CD1c-positive myeloid dendritic cell (primary cell): ENCODE measurements around the gene AP3D1.
A peak's percentile ranks its signal among the peaks of the same experiment; 100 is the strongest.

Experiments
- DNase-seq: peaks from one replicate; pipeline ENCODE4 v3.0.0-alpha.2; 2016; ENCODE audit errors: extremely low spot score

Gene AP3D1

GRCh38 chr19:2084993-2085720 lies 66.2 kb downstream of the AP3D1 start:
- DNase-seq: peak; percentile 95

- peak; percentile 76 for DNase-seq
Measured at GRCh38 chr19:2083174-2083854, 68.1 kb downstream of the AP3D1 start.

GRCh38 chr19:2081873-2082810 lies 69.2 kb downstream of the AP3D1 start:
- peak; percentile 91 for DNase-seq

GRCh38 chr19:2080336-2080988 lies 70.9 kb downstream of the AP3D1 start:
- DNase-seq: no peak

- DNase-seq: peak; percentile 62
Measured at GRCh38 chr19:2079865-2080301, 71.5 kb downstream of the AP3D1 start.

DNA sequence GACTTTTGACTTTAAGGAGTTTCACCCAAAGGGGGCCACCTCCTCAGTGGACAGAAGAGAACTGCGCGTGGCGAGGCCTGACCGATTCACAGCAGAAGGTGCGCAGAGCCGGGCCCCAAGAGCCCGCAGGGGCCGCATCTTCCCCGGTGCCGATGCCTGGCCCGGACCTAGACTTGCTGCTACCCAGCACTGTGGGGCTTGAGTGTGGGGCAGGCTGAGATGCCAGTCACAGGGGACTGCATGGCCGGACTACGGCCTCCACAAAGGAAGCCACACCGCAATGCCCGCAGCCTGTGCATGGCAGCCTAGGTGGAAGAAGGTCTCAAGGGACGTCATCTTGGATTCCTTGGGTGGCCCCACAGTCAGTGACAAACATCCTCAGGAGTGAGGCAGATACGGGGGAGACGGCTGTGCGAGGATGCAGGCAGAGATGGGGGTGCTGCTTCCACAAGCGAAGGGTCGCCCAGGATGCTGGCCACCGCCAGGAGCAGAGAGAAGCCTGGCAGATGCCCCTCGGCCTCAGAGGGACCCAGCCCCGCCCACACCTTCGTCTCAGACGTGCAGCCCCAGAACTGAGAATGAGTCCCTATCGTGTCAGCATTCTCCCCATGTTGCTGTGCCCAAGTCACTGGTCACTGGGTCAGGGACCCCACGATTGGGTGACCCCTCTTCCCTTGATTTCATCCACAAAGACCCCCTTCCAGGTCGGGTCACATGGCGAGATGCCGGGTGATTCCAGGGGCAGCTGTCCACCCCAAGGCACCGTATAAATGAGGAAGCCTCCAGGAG lies 72.1 kb downstream of the AP3D1 start:
- DNase-seq: no peak

GRCh38 chr19:2077833-2078619 lies 73.3 kb downstream of the AP3D1 start:
- no peak for DNase-seq

GRCh38 chr19:2077398-2077797 lies 74.0 kb downstream of the AP3D1 start:
- no peak for DNase-seq

DNA sequence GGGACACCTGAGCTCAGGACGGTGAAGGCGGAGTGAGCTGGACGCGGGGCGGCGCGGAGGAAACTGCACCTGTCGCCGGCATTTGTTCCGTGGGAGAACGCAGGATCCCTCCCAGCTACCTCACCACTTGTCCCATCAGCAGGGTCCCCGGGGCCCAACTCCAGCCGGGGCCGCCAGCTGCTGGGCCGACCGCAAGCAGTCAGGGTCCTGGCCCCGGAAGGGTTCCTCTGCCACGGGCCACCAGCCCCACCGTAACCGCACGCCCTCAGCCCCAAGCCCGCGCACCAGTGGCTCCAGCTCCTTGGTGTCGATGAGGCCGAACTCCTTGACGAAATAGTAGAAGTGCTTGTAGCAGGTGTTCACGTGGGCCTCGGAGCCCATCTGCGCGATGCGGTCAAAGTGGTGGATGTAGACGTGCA lies 74.8 kb downstream of the AP3D1 start:
- no peak for DNase-seq

DNA sequence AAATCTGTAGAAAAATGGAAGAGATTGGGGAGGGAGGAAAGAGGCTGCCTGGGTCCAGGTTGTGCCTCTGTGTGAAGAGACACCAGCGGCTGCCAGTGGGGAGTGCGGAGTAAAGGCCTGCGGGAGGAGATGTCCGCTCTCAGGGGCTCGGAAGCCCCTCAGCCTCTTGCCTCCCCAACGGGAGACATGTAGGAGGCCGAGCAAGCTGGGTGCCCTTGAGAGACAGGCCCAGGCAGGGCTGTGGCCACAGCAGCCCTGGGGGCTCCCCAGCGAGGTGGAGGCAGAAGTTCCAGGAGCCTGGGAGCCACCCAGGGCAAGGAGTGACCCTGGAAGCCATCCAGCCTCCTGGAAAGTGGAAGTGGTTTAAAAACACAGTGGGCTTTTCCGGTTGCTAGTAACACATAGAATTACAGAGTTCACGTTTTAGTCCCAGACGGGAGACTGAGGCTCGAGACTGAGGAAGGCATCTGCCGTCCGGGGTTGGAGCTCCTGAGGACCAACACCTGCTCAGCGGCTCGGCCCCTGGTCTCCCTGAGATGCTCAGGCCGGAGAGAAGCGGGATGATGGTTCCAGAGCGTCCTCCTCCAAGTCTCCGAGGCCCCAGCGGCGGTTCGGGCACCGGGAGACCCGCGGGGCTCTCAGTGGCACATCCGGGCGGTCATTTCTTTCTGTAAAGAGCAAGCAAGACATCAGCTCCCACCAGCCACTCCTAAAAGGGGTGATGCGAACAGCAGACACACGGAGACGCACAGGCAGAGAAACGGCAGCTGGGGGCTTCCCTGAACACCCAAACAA lies 78.4 kb downstream of the AP3D1 start:
- DNase-seq: no peak

GRCh38 chr19:2070986-2071673 lies 80.2 kb downstream of the AP3D1 start:
- DNase-seq: no peak

GRCh38 chr19:2070436-2070827 lies 80.9 kb downstream of the AP3D1 start:
- DNase-seq: no peak

DNA sequence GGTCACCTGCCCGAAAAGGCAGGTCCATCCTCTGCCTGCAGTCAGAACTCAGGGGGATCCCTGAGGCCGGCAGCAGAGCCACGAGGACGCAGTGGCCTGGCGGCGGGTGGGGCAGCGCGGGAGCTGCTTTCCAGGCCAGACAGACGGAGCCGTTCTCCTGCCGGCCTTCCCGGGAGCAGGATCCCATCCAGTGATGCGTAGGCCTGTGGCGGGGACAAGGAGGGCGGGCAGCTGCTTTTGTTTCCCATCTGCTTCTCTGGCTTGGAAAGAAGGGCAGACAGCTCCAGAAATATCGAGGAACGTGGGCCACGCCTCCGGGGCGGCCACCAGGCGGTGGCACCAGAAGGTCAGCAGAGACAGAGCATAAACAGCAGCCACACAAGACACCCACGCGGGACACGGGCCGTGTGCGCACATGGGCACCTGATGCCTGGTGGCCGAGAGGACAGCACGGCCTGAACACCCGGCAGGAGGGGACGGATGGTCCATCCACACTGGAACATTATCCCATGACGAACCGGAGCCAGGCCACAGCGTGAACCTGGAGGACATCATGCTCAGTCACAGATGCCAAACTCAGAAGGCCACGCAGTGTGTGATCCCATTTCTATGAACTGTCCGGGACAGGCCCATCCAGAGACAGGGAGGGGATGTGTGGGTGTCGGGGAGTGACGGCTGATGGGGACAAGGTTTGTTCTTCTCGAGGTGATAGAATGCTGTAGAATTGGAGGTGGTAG lies 86.4 kb downstream of the AP3D1 start:
- no peak for DNase-seq

DNA sequence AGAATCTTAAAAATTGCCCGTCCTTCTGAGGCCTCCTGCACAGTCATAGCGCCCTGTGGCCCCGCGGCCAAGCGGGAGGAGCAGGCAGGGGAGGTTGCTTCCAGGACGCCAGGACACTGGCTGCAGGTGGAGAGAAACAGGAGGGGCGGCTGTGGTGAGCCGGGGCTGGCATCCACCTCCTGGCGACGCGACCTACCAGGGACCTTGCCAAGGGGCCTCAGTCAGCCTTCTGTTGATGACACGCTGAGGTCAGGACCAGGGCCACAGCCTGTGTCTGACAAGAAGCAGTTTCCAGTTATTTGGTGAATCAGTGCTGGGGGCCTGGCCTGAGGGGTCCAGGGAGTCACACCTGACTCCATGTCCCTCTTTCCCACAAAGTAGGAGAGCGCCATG lies 87.0 kb downstream of the AP3D1 start:
- DNase-seq: no peak

- no peak for DNase-seq
Measured at GRCh38 chr19:2063824-2064223, 87.5 kb downstream of the AP3D1 start.

GRCh38 chr19:2062770-2063169 lies 88.6 kb downstream of the AP3D1 start:
- DNase-seq: no peak

DNA sequence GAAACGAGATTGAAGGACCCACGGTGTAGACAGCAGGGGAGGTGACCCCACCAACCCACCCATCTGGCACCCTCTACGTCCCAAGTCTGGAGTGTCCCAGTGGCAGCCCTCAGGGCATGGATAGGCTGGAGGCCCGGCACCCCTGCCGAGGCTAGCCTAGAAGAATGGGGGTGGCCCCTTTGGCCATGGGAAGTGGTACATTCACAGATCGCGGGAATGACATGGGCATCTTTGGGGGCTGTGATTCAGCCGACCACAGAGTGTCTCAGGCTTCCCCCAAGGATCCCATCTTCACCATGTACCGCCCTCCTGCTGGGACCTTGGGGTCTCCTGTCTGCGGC lies 89.0 kb downstream of the AP3D1 start:
- no peak for DNase-seq
